HEK293T (cell line): Measurements from ENCODE around the gene TP53I11.

Source experiments
- ARNT ChIP-seq: fragments of 450-650 bp; IDR thresholded peaks from 2 replicates; pipeline ENCODE4 v1.6.1; 2017; ENCODE audit warnings: mild to moderate bottlenecking
- BHLHE40 ChIP-seq: fragments of 450-650 bp; IDR thresholded peaks from 2 replicates; pipeline ENCODE4 v1.6.1; 2016; ENCODE audit warnings: mild to moderate bottlenecking, moderate library complexity, borderline replicate concordance
- CTBP1 ChIP-seq: fragments of 450-650 bp; IDR thresholded peaks from 2 replicates; pipeline ENCODE4 v1.6.1; 2016; ENCODE audit warnings: borderline replicate concordance
- ELF4 ChIP-seq: fragments of 450-650 bp; IDR thresholded peaks from 2 replicates; pipeline ENCODE4 v1.6.1; 2017; ENCODE audit warnings: antibody characterized with exemption
- FOXA1 ChIP-seq: fragments of 450-650 bp; IDR thresholded peaks from 2 replicates; pipeline ENCODE4 v1.6.1; 2016; ENCODE audit warnings: mild to moderate bottlenecking
- FOXK2 ChIP-seq: fragments of 450-650 bp; IDR thresholded peaks from 2 replicates; pipeline ENCODE4 v1.6.1; 2016; ENCODE audit warnings: mild to moderate bottlenecking
- FOXM1 ChIP-seq: fragments of 450-650 bp; IDR thresholded peaks from 2 replicates; pipeline ENCODE4 v1.6.1; 2017; ENCODE audit warnings: mild to moderate bottlenecking, borderline replicate concordance
- HDGF ChIP-seq: fragments of 450-650 bp; IDR thresholded peaks from 2 replicates; pipeline ENCODE4 v1.6.1; 2017; ENCODE audit warnings: antibody characterized with exemption, borderline replicate concordance
- L3MBTL2 ChIP-seq: fragments of 450-650 bp; conservative IDR thresholded peaks from 2 replicates; pipeline ENCODE4 v1.6.1; 2016; ENCODE audit warnings: mild to moderate bottlenecking
- LEF1 ChIP-seq: fragments of 450-650 bp; IDR thresholded peaks from 2 replicates; pipeline ENCODE4 v1.6.1; 2017; ENCODE audit warnings: mild to moderate bottlenecking, borderline replicate concordance
- NFRKB ChIP-seq: fragments of 450-650 bp; IDR thresholded peaks from 2 replicates; pipeline ENCODE4 v1.6.1; 2016; ENCODE audit warnings: mild to moderate bottlenecking, moderate library complexity
- SP1 ChIP-seq: fragments of 450-650 bp; IDR thresholded peaks from 2 replicates; pipeline ENCODE4 v1.6.1; 2017
- SUZ12 ChIP-seq: fragments of 450-650 bp; IDR thresholded peaks from 2 replicates; pipeline ENCODE4 v1.6.1; 2016; ENCODE audit warnings: mild to moderate bottlenecking
- TF ChIP-seq, protein P1 (sequence below): fragments of 450-650 bp; IDR thresholded peaks from 2 replicates; pipeline ENCODE4 v1.6.1; 2016

GRCh38 chr11:44979543-44980399 lies 29.1 kb upstream of the TP53I11 start:
- TF ChIP-seq, protein P1, sequence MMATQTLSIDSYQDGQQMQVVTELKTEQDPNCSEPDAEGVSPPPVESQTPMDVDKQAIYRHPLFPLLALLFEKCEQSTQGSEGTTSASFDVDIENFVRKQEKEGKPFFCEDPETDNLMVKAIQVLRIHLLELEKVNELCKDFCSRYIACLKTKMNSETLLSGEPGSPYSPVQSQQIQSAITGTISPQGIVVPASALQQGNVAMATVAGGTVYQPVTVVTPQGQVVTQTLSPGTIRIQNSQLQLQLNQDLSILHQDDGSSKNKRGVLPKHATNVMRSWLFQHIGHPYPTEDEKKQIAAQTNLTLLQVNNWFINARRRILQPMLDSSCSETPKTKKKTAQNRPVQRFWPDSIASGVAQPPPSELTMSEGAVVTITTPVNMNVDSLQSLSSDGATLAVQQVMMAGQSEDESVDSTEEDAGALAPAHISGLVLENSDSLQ = no peak
- TF ChIP-seq SP1 (no peak), ARNT (no peak), HDGF (no peak), FOXA1 (no peak), SUZ12 (no peak), FOXK2 (no peak), CTBP1 (no peak), L3MBTL2 (no peak), BHLHE40 (no peak), ELF4 (no peak), LEF1 (no peak), FOXM1 (no peak), NFRKB (no peak)
